ENCODE results near the gene ARNT2.

DNA sequence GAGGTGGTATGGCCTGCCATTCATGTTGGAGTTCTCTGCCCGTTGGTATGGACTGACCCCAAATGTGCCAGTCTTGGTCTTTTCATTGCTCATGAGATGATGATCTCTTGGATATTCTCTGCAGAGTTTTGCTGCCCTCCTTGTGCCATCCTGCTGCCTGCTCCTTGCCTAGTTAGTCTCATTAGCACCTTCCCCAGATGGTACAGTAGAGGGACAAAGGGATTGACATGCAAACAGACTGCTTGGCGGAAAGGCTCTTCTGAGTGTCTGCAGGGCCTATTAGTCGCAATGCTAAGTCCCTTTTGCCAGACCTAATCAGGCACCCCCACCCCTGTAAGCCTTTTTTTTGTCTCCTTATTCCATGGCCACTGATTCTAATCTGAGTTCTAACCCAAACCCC is 90.6 kb downstream of the ARNT2 start:
- TF ChIP-seq CTCF (IDR thresholded peaks at IDR 0.05) (no peak), POLR2A (IDR thresholded peaks at IDR 0.05) (no peak)
